IMR-90 (cell line): ENCODE results near the gene IGSF8. TPM values are rescaled to one million over a fixed set of nuclear protein-coding genes. Genes with fewer than 3 reads are reported as not detected.

ENCODE experiments used
- ATAC-seq: fragments of 200-7000 bp; cut with Tn5 transposase; 2 replicates; pipeline ENCODE4 v1.9.1; 2020; ENCODE audit warnings: low read depth, mild to moderate bottlenecking, moderate library complexity
- BruUV-seq: library from RNA; stranded (reverse); fragments of 400-500 nt; replicated peaks from 2 replicates; lab custom pipeline; 2021; lab: Mats Ljungman, UMichigan
- CTCF ChIA-PET: fragments of 300-600 bp; formaldehyde crosslinking; extraction: SDS; loops from one replicate; lab custom pipeline; 2021; ENCODE audit warnings: antibody characterized with exemption; lab: Yijun Ruan, JAX
- POLR2A ChIA-PET: fragments of 300-600 bp; sonication (Branson Sonifier 250); formaldehyde crosslinking; loops from one replicate; lab custom pipeline; 2022; ENCODE audit warnings: antibody characterized with exemption; ENCODE audit not compliant: unreplicated experiment; lab: Charles Lee
- DNase-seq: peaks from one replicate; pipeline ENCODE4 v3.0.0; 2013
- H2AFZ ChIP-seq: replicated peaks from 2 replicates; pipeline ENCODE3; 2013; ENCODE audit warnings: low read length, mild to moderate bottlenecking; ENCODE audit not compliant: poor library complexity
- H2AK5ac ChIP-seq: 2 replicates; pipeline ENCODE4 v1.6.1; 2013; ENCODE audit warnings: low read depth, low read length, inconsistent platforms
- H2AK9ac ChIP-seq: replicated peaks from 2 replicates; pipeline ENCODE3; 2013; ENCODE audit warnings: mild to moderate bottlenecking, low read depth, low read length, moderate library complexity; ENCODE audit not compliant: poor library complexity
- H2BK120ac ChIP-seq: 2 replicates; pipeline ENCODE4 v1.6.1; 2013; ENCODE audit warnings: low read depth, low read length, inconsistent platforms
- H2BK15ac ChIP-seq: 3 replicates; pipeline ENCODE4 v1.6.1; 2013; ENCODE audit warnings: low read depth, low read length, inconsistent platforms
- H2BK20ac ChIP-seq: 2 replicates; pipeline ENCODE4 v1.6.1; 2013; ENCODE audit warnings: low read depth, mild to moderate bottlenecking, inconsistent platforms, low read length, moderate library complexity
- H2BK5ac ChIP-seq: 2 replicates; pipeline ENCODE4 v1.6.1; 2013; ENCODE audit warnings: mild to moderate bottlenecking, low read depth, low read length, inconsistent platforms; ENCODE audit not compliant: poor library complexity, severe bottlenecking
- H3K14ac ChIP-seq: replicated peaks from 2 replicates; pipeline ENCODE4 v1.6.1; 2013; ENCODE audit warnings: low read depth, low read length, inconsistent platforms
- H3K18ac ChIP-seq: 2 replicates; pipeline ENCODE4 v1.6.1; 2013; ENCODE audit warnings: low read depth, low read length, control low read depth
- H3K23ac ChIP-seq: 2 replicates; pipeline ENCODE4 v1.6.1; 2013; ENCODE audit warnings: low read depth, low read length, inconsistent platforms
- H3K27ac ChIP-seq: 2 replicates; pipeline ENCODE4 v1.5.1; 2013; ENCODE audit warnings: mild to moderate bottlenecking, control low read depth, low read length; ENCODE audit not compliant: insufficient read depth
- H3K27me3 ChIP-seq: 2 replicates; pipeline ENCODE4 v1.6.1; 2013; ENCODE audit warnings: low read length; ENCODE audit not compliant: control insufficient read depth, insufficient read depth
- H3K36me3 ChIP-seq: 2 replicates; pipeline ENCODE4 v1.6.1; 2013; ENCODE audit warnings: low read length, mixed read lengths; ENCODE audit not compliant: control insufficient read depth, insufficient read depth
- H3K4ac ChIP-seq: 2 replicates; pipeline ENCODE4 v1.6.1; 2013; ENCODE audit warnings: low read depth, low read length, inconsistent platforms
- H3K4me1 ChIP-seq: 2 replicates; pipeline ENCODE4 v1.6.1; 2013; ENCODE audit warnings: low read length, mixed read lengths; ENCODE audit not compliant: control insufficient read depth, insufficient read depth
- H3K4me2 ChIP-seq: 2 replicates; pipeline ENCODE4 v1.6.1; 2013; ENCODE audit warnings: low read depth, mild to moderate bottlenecking, control low read depth, low read length, moderate library complexity
- H3K4me3 ChIP-seq: 2 replicates; pipeline ENCODE4 v1.5.1; 2013; ENCODE audit warnings: low read depth, mild to moderate bottlenecking, control low read depth, low read length, moderate library complexity; ENCODE audit not compliant: insufficient read depth
- H3K56ac ChIP-seq: 2 replicates; pipeline ENCODE4 v1.6.1; 2013; ENCODE audit warnings: low read length, inconsistent platforms; ENCODE audit not compliant: insufficient read depth; ENCODE audit errors: extremely low read depth
- H3K79me1 ChIP-seq, 2 experiments: 2 replicates each; pipeline ENCODE4 v1.6.1; 2013; ENCODE audit warnings: low read length in 2 of 2, inconsistent platforms in 1 of 2, low read depth in 1 of 2
- H3K9ac ChIP-seq: 2 replicates; pipeline ENCODE4 v1.6.1; 2013; ENCODE audit warnings: low read depth, low read length, control low read depth
- H3K9me1 ChIP-seq: 2 replicates; pipeline ENCODE4 v1.6.1; 2013; ENCODE audit warnings: low read length, inconsistent platforms; ENCODE audit not compliant: insufficient read depth
- H3K9me3 ChIP-seq: 2 replicates; pipeline ENCODE4 v1.6.1; 2013; ENCODE audit warnings: low read length; ENCODE audit not compliant: control insufficient read depth, insufficient read depth
- H4K20me1 ChIP-seq: 2 replicates; pipeline ENCODE4 v1.6.1; 2013; ENCODE audit warnings: low read length, inconsistent platforms; ENCODE audit not compliant: insufficient read depth
- H4K5ac ChIP-seq: 2 replicates; pipeline ENCODE4 v1.6.1; 2013; ENCODE audit warnings: mild to moderate bottlenecking, low read depth, low read length, control low read depth
- H4K8ac ChIP-seq, 2 experiments: 2 replicates each; pipeline ENCODE4 v1.6.1; 2013; ENCODE audit warnings: low read depth in 2 of 2, low read length in 2 of 2, control low read depth in 1 of 2, inconsistent platforms in 1 of 2
- H4K91ac ChIP-seq: 2 replicates; pipeline ENCODE4 v1.6.1; 2013; ENCODE audit warnings: low read depth, low read length, inconsistent platforms; ENCODE audit not compliant: insufficient read depth
- BHLHE40 ChIP-seq: fragments of 150-350 bp; IDR thresholded peaks from 2 replicates; pipeline ENCODE4 v1.6.1; 2016; ENCODE audit warnings: mild to moderate bottlenecking, low read depth, low read length
- CEBPB ChIP-seq: IDR thresholded peaks from 2 replicates; pipeline ENCODE4 v1.6.1; 2012; ENCODE audit warnings: low read depth, low read length, improper control_type of control experiment
- MAZ ChIP-seq: IDR thresholded peaks from 2 replicates; pipeline ENCODE4 v1.6.1; 2012; ENCODE audit warnings: low read depth, mild to moderate bottlenecking, low read length, improper control_type of control experiment, moderate library complexity, borderline replicate concordance
- MXI1 ChIP-seq: IDR thresholded peaks from 2 replicates; pipeline ENCODE4 v1.6.1; 2012; ENCODE audit warnings: low read depth, mild to moderate bottlenecking, low read length, moderate library complexity, borderline replicate concordance
- POLR2A ChIP-seq: IDR thresholded peaks from 2 replicates; pipeline ENCODE4 v1.6.1; 2012; ENCODE audit warnings: mild to moderate bottlenecking, low read depth, low read length
- RAD21 ChIP-seq: IDR thresholded peaks from 2 replicates; pipeline ENCODE4 v1.6.1; 2012; ENCODE audit warnings: low read length, improper control_type of control experiment
- RCOR1 ChIP-seq: IDR thresholded peaks from 2 replicates; pipeline ENCODE4 v1.6.1; 2012; ENCODE audit warnings: mild to moderate bottlenecking, low read length, improper control_type of control experiment; ENCODE audit not compliant: insufficient replicate concordance
- RFX5 ChIP-seq: IDR thresholded peaks from 2 replicates; pipeline ENCODE4 v1.8.0; 2012; ENCODE audit warnings: low read depth, mild to moderate bottlenecking, low read length, moderate library complexity
- WGBS, 2 experiments: methylation state at CpG; one replicate each; pipeline versions ENCODE4 v1.1.5 to v1.1.7; 2013; ENCODE audit warnings: missing lambda C conversion rate in 2 of 2; ENCODE audit not compliant: insufficient read length in 1 of 2; ENCODE audit errors: extremely low coverage in 2 of 2; 5-methylcytosine and 5-hydroxymethylcytosine counted together
- dilution Hi-C: fragments of 300-500 bp; cut with HindIII; formaldehyde crosslinking; loops from one replicate; pipeline ENCODE4 v1.14.3; 2018; ENCODE audit warnings: low sequenced_read_pairs; ENCODE audit not compliant: unreplicated experiment
- in situ Hi-C: fragments of 300-500 bp; cut with MboI; formaldehyde crosslinking; loops from 3 replicates; pipeline ENCODE4 v1.14.3; 2019; ENCODE audit warnings: low sequenced_read_pairs, inconsistent platforms, mixed read lengths
- intact Hi-C: fragments of 100-400 bp; cut with micrococcal nuclease; formaldehyde crosslinking; loops from 2 replicates; pipeline ENCODE4 v1.10.0; 2022
- polyA plus RNA-seq, 3 experiments: library from polyadenylated mRNA; depleted of rRNA; stranded (reverse); fragments of >200 nt; gene quantifications; 2 replicates each; pipeline ENCODE4 v1.2.3, GENCODE V29; 2012; ENCODE audit warnings: low replicate concordance in 1 of 3
- total RNA-seq: library from RNA; depleted of rRNA; stranded (reverse); fragments of >200 nt; gene quantifications from 2 replicates; pipeline ENCODE4 v1.2.3, GENCODE V29; 2012
- TF ChIP-seq, protein P1 (sequence below): fragments of 150-350 bp; IDR thresholded peaks from 2 replicates; pipeline ENCODE4 v1.6.1; 2017; ENCODE audit warnings: mild to moderate bottlenecking, antibody characterized with exemption, low read length, low read depth
- TF ChIP-seq, protein P2 (sequence below): conservative IDR thresholded peaks from 2 replicates; pipeline ENCODE4 v1.5.1; 2012; ENCODE audit warnings: mild to moderate bottlenecking, low read depth, low read length, improper control_type of control experiment
- TF ChIP-seq, protein P3 (sequence below): fragments of 150-350 bp; IDR thresholded peaks from 2 replicates; pipeline ENCODE4 v1.6.1; 2016; ENCODE audit warnings: low read depth, mild to moderate bottlenecking, low read length, moderate library complexity, borderline replicate concordance

The IGSF8 gene
- total and polyA plus RNA-seq, 2 of the 4 experiments (the other 2 are of a cell fraction), result 8.8 to 25.2 TPM

GRCh38 chr1:160079448-160079847 is 19.0 kb downstream of the IGSF8 start:
- CTCF ChIA-PET, result interaction anchor here (1.1 to 2.6 kb wide), 2 partner anchors 33 to 45 kb away, joined by 3 to 16 read pairs; no protein-coding TSS in a partner anchor
- ATAC-seq (no peak), DNase-seq (no peak)
- Histone ChIP-seq H2BK20ac (no peak overlapping the region), H2BK5ac (no peak overlapping the region), H3K4me1 (peaks cover 3% of the 10 kb centered on the region; the same call in 1 of the 2 replicates), H3K79me1 (no peaks in the 10 kb centered on the region), H2AK9ac (no peak overlapping the region), H3K9me1 (no peaks in the 10 kb centered on the region), H3K56ac (no peak overlapping the region), H3K9me3 (no peaks in the 10 kb centered on the region; the same call in none of the 2 replicates), H3K4me2 (no peak overlapping the region), H3K27me3 (peaks cover 73% of the 10 kb centered on the region), H3K18ac (no peak overlapping the region), H2AFZ (no peak overlapping the region), H3K27ac (no peak overlapping the region), H3K36me3 (no peaks in the 10 kb centered on the region), H3K14ac (no peak overlapping the region), H4K8ac (no peak overlapping the region), H2BK120ac (no peak overlapping the region), H4K20me1 (no peaks in the 10 kb centered on the region), H2BK15ac (no peak overlapping the region), H3K23ac (no peak overlapping the region), H2AK5ac (no peak overlapping the region), H4K91ac (no peak overlapping the region), H4K5ac (no peak overlapping the region), H3K4me3 (no peak overlapping the region), H3K4ac (no peak overlapping the region), H3K9ac (no peak overlapping the region)
- no TSS peak for BruUV-seq
- POLR2A ChIA-PET, result no interaction called here
- TF ChIP-seq BHLHE40 (no peak), MAZ (no peak), CEBPB (no peak), RCOR1 (no peak), POLR2A (no peak), MXI1 (no peak), RFX5 (no peak), RAD21 (no peak)
- TF ChIP-seq, protein P1, sequence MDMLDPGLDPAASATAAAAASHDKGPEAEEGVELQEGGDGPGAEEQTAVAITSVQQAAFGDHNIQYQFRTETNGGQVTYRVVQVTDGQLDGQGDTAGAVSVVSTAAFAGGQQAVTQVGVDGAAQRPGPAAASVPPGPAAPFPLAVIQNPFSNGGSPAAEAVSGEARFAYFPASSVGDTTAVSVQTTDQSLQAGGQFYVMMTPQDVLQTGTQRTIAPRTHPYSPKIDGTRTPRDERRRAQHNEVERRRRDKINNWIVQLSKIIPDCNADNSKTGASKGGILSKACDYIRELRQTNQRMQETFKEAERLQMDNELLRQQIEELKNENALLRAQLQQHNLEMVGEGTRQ, result no peak
- TF ChIP-seq, protein P2, sequence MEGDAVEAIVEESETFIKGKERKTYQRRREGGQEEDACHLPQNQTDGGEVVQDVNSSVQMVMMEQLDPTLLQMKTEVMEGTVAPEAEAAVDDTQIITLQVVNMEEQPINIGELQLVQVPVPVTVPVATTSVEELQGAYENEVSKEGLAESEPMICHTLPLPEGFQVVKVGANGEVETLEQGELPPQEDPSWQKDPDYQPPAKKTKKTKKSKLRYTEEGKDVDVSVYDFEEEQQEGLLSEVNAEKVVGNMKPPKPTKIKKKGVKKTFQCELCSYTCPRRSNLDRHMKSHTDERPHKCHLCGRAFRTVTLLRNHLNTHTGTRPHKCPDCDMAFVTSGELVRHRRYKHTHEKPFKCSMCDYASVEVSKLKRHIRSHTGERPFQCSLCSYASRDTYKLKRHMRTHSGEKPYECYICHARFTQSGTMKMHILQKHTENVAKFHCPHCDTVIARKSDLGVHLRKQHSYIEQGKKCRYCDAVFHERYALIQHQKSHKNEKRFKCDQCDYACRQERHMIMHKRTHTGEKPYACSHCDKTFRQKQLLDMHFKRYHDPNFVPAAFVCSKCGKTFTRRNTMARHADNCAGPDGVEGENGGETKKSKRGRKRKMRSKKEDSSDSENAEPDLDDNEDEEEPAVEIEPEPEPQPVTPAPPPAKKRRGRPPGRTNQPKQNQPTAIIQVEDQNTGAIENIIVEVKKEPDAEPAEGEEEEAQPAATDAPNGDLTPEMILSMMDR, result no peak
- TF ChIP-seq, protein P3, sequence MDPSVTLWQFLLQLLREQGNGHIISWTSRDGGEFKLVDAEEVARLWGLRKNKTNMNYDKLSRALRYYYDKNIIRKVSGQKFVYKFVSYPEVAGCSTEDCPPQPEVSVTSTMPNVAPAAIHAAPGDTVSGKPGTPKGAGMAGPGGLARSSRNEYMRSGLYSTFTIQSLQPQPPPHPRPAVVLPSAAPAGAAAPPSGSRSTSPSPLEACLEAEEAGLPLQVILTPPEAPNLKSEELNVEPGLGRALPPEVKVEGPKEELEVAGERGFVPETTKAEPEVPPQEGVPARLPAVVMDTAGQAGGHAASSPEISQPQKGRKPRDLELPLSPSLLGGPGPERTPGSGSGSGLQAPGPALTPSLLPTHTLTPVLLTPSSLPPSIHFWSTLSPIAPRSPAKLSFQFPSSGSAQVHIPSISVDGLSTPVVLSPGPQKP, result no peak
- WGBS, 2 experiments, result no CpG with 5 or more reads among the region's 4 CpGs
- intact Hi-C loops, result loop anchor here (2.0 kb wide), 1 partner anchor 33 kb away; no protein-coding TSS in a partner anchor
- in situ Hi-C loops, result no loop called here
- dilution Hi-C loops, result no loop called here
